OCI-LY1 (cell line): ENCODE measurements around the gene CNTNAP5.

ENCODE experiments used
- CTCF ChIP-seq: fragments of 200-600 bp; sonication (generic), shearing (Covaris generic); IDR thresholded peaks from 2 replicates; pipeline ENCODE4 v1.5.1; 2017; ENCODE audit warnings: mild to moderate bottlenecking, antibody characterized with exemption, low read length, moderate library complexity, mixed read lengths
- EZH2 ChIP-seq: fragments of 200-600 bp; sonication (generic), shearing (Covaris generic); IDR thresholded peaks from 2 replicates; pipeline ENCODE4 v1.8.0; 2017; ENCODE audit warnings: borderline replicate concordance, mixed run types, mild to moderate bottlenecking, antibody characterized with exemption, low read length, moderate library complexity, mixed read lengths

- no peak for TF ChIP-seq CTCF
- no peak for TF ChIP-seq EZH2
Measured at GRCh38 chr2:124048102-124048501, 23.0 kb downstream of the CNTNAP5 start.
